ENCODE data around the gene TOP3A. TPM values are rescaled to one million over a fixed set of nuclear protein-coding genes. Genes with fewer than 3 reads are reported as not detected.

The TOP3A gene
- 40.8 and 43.2 TPM in 2 replicates for total RNA-seq

GRCh38 chr17:18314731-18315561 is at the start of gene TOP3A, which contains the start of gene SMCR8:
Gene TOP3A, minus strand, starts transcription at chr17:18314994. Its CDS starts 216 bp downstream, at chr17:18314778.
Gene SMCR8, plus strand, starts transcription at chr17:18315293. Its CDS starts 497 bp downstream, at chr17:18315790.

GRCh38 chr17:18363101-18364049 is 48.6 kb upstream of the TOP3A start, which contains the start of gene SHMT1:
Gene SHMT1, minus strand, starts transcription at chr17:18363550. Its CDS starts 7,569 bp downstream, at chr17:18355981.

GRCh38 chr17:18260332-18261145 is 54.3 kb downstream of the TOP3A start, which contains the start of gene MIEF2:
Gene MIEF2, plus strand, starts transcription at chr17:18260662. Its CDS starts 2,059 bp downstream, at chr17:18262721.

GRCh38 chr17:18258356-18259038 is 56.3 kb downstream of the TOP3A start, which contains the start of gene FLII:
Gene FLII, minus strand, starts transcription at chr17:18258738. Its CDS starts 48 bp downstream, at chr17:18258690.

GRCh38 chr17:18225121-18225641 is 89.6 kb downstream of the TOP3A start, which contains the start of gene LLGL1:
Gene LLGL1, plus strand, starts transcription at chr17:18225635. Its CDS starts 48 bp downstream, at chr17:18225683.

Other genes with a start within 250 kb of the TOP3A start
- 39.6 and 40.1 TPM in 2 replicates for gene DRG2, start 227.0 kb downstream of the TOP3A start, total RNA-seq
- gene MYO15A, start 206.2 kb downstream of the TOP3A start, total RNA-seq, result 0.97 and 1.9 TPM in 2 replicates
- gene ALKBH5, start 131.2 kb downstream of the TOP3A start, total RNA-seq, result 161 and 162 TPM in 2 replicates
- gene LLGL1, start 89.4 kb downstream of the TOP3A start, total RNA-seq, result 64.6 and 71.6 TPM in 2 replicates
- gene FLII, start 56.3 kb downstream of the TOP3A start, total RNA-seq, result 291 and 322 TPM in 2 replicates
- 15.3 and 16.4 TPM in 2 replicates for gene MIEF2, start 54.3 kb downstream of the TOP3A start, total RNA-seq
- 24.8 and 28.1 TPM in 2 replicates for gene SMCR8, start 299 bp upstream of the TOP3A start, total RNA-seq
- 11.7 TPM in 2 replicates for gene SHMT1, start 48.6 kb upstream of the TOP3A start, total RNA-seq
- gene EVPLL, start 62.8 kb upstream of the TOP3A start, total RNA-seq, result not detected in 2 replicates
- gene LGALS9C, start 161.8 kb upstream of the TOP3A start, total RNA-seq, result 0.49 TPM in 1 of 2 replicates, not detected in the other

Measured in hair follicle dermal papilla cell (primary cell).